K562 (cell line): ENCODE data around the gene ZNF689. TPM values are rescaled to one million over a fixed set of nuclear protein-coding genes. Genes with fewer than 3 reads are reported as not detected.

ENCODE experiments used
- ARHGAP35 ChIP-seq: fragments of 450-650 bp; IDR thresholded peaks from 2 replicates; pipeline ENCODE4 v1.6.1; 2018; ENCODE audit not compliant: partially characterized antibody
- BCL6 ChIP-seq: fragments of 250-450 bp; sonication (Bioruptor Pico); IDR thresholded peaks from 2 replicates; pipeline ENCODE4 v1.4.0; 2020
- ELF1 ChIP-seq: fragments of 200-800 bp; sonication (Bioruptor generic); IDR thresholded peaks from 2 replicates; pipeline ENCODE4 v1.6.1; 2016; ENCODE audit warnings: missing genetic modification characterization, missing compliant biosample characterization
- ELF2 ChIP-seq: fragments of 250-450 bp; sonication (Bioruptor Pico); IDR thresholded peaks from 2 replicates; pipeline ENCODE4 v1.5.0; 2021; ENCODE audit warnings: mild to moderate bottlenecking
- EP300 ChIP-seq: IDR thresholded peaks from 2 replicates; pipeline ENCODE4 v1.6.1; 2012; ENCODE audit warnings: low read length, improper control_type of control experiment
- FOXJ2 ChIP-seq: fragments of 200-800 bp; sonication (Bioruptor generic); IDR thresholded peaks from 2 replicates; pipeline ENCODE4 v1.6.1; 2016; ENCODE audit warnings: missing genetic modification characterization, missing compliant biosample characterization
- FUS ChIP-seq: fragments of 200-400 bp; formaldehyde crosslinking; optimal IDR thresholded peaks from 2 replicates; pipeline ENCODE3; 2017; ENCODE audit warnings: low read depth, low read length
- GATAD2B ChIP-seq: fragments of 450-650 bp; IDR thresholded peaks from 2 replicates; pipeline ENCODE4 v1.6.1; 2017; ENCODE audit warnings: mild to moderate bottlenecking, borderline replicate concordance
- HBP1 ChIP-seq: fragments of 450-650 bp; formaldehyde crosslinking; IDR thresholded peaks from 2 replicates; pipeline ENCODE4 v1.4.0; 2022; ENCODE audit warnings: missing genetic modification characterization
- HNRNPLL ChIP-seq: fragments of 200-400 bp; formaldehyde crosslinking; IDR thresholded peaks from 2 replicates; pipeline ENCODE4 v1.6.1; 2017; ENCODE audit warnings: low read length, low read depth, mild to moderate bottlenecking; ENCODE audit not compliant: poor library complexity, severe bottlenecking
- KAT2B ChIP-seq: IDR thresholded peaks from one replicate; pipeline ENCODE4 v1.6.1; 2012; ENCODE audit warnings: low read depth, mild to moderate bottlenecking, control low read depth, inconsistent platforms, low read length, moderate library complexity
- KDM1A ChIP-seq, 2 experiments: fragments of 450-650 bp; IDR thresholded peaks; 2 replicates each; pipeline ENCODE4 v1.6.1; 2016; ENCODE audit warnings: mild to moderate bottlenecking in 2 of 2
- MCM2 ChIP-seq: fragments of 450-650 bp; IDR thresholded peaks from 2 replicates; pipeline ENCODE4 v1.6.1; 2017; ENCODE audit warnings: low read depth, mild to moderate bottlenecking
- NFRKB ChIP-seq: fragments of 450-650 bp; IDR thresholded peaks from 2 replicates; pipeline ENCODE4 v1.6.1; 2016; ENCODE audit warnings: low read depth
- POLR2AphosphoS2 ChIP-seq: IDR thresholded peaks from 2 replicates; pipeline ENCODE4 v1.6.1; 2012; ENCODE audit warnings: low read length, improper control_type of control experiment
- POLR2AphosphoS5 ChIP-seq: IDR thresholded peaks from 2 replicates; pipeline ENCODE4 v1.6.1; 2011; ENCODE audit warnings: mild to moderate bottlenecking, low read depth, low read length, moderate library complexity; ENCODE audit not compliant: control insufficient read depth, insufficient read depth
- PRDM10 ChIP-seq: fragments of 450-650 bp; IDR thresholded peaks from 2 replicates; pipeline ENCODE4 v1.6.1; 2018; ENCODE audit not compliant: partially characterized antibody
- PRPF4 ChIP-seq: fragments of 200-400 bp; formaldehyde crosslinking; IDR thresholded peaks from one replicate; pipeline ENCODE4 v1.6.1; 2017; ENCODE audit warnings: low read length, low read depth, mild to moderate bottlenecking; ENCODE audit not compliant: insufficient read depth, poor library complexity, severe bottlenecking
- RB1 ChIP-seq: fragments of 450-650 bp; IDR thresholded peaks from 2 replicates; pipeline ENCODE4 v1.6.1; 2017; ENCODE audit warnings: low read depth, mild to moderate bottlenecking
- SNRNP70 ChIP-seq: fragments of 200-400 bp; formaldehyde crosslinking; optimal IDR thresholded peaks from 2 replicates; pipeline ENCODE3; 2017; ENCODE audit warnings: low read depth, low read length
- SREBF2 ChIP-seq: sonication (generic); formaldehyde crosslinking; IDR thresholded peaks from 2 replicates; pipeline ENCODE4 v1.4.0; 2020; ENCODE audit warnings: mild to moderate bottlenecking, missing genetic modification reagents
- SUPT5H ChIP-seq: fragments of 450-650 bp; IDR thresholded peaks from 2 replicates; pipeline ENCODE4 v1.6.1; 2016
- TCF7L2 ChIP-seq: fragments of 150-350 bp; IDR thresholded peaks from 2 replicates; pipeline ENCODE4 v1.6.1; 2016; ENCODE audit warnings: low read depth, mild to moderate bottlenecking, low read length, moderate library complexity
- XRCC3 ChIP-seq: fragments of 450-650 bp; IDR thresholded peaks from 2 replicates; pipeline ENCODE4 v1.6.1; 2017; ENCODE audit warnings: mild to moderate bottlenecking, moderate library complexity
- ZNF121 ChIP-seq: sonication (generic); formaldehyde crosslinking; conservative IDR thresholded peaks from 2 replicates; pipeline ENCODE4 v1.8.0; 2022; ENCODE audit warnings: missing genetic modification reagents
- ZNF232 ChIP-seq: sonication (generic); formaldehyde crosslinking; IDR thresholded peaks from 2 replicates; pipeline ENCODE4 v1.8.0; 2022; ENCODE audit warnings: mild to moderate bottlenecking, missing genetic modification reagents
- ZNF766 ChIP-seq: fragments of 200-800 bp; sonication (Bioruptor generic); conservative IDR thresholded peaks from 2 replicates; pipeline ENCODE4 v1.6.1; 2016; ENCODE audit warnings: missing genetic modification characterization, missing compliant biosample characterization
- polyA plus RNA-seq, 8 experiments: library from polyadenylated mRNA; depleted of rRNA in 4 of 8; stranded (reverse) in 5 of 8; unstranded in 3 of 8; fragments of >200 nt; fragmentation: Nextera tagmentation in 2 of 8; fragmentation: Illumina TruSeq in 1 of 8; extraction: Ambion mirVana in 2 of 8; extraction: Trizol in 1 of 8; gene quantifications; 2 replicates each; pipeline versions ENCODE4 v1.2.1 to v1.2.3, GENCODE V29; 2011 to 2014; ENCODE audit warnings: inconsistent platforms in 1 of 8, missing spikeins in 1 of 8
- total RNA-seq, 7 experiments: library from RNA; depleted of rRNA in 6 of 7; stranded (reverse); fragments of >200 nt in 6 of 7; fragmentation: Illumina TruSeq in 2 of 7; extraction: Trizol in 2 of 7; gene quantifications; 2 replicates each; pipeline versions ENCODE4 v1.2.1 to v1.2.3, GENCODE V29; 2011 to 2021; ENCODE audit warnings: low replicate concordance in 1 of 7

Gene ZNF689
- total and polyA plus RNA-seq, 9 of the 15 experiments (the other 6 are each of a cell fraction or from before 2014, with no cell fraction given), result 5.4 to 15.4 (median 10.8) TPM

DNA sequence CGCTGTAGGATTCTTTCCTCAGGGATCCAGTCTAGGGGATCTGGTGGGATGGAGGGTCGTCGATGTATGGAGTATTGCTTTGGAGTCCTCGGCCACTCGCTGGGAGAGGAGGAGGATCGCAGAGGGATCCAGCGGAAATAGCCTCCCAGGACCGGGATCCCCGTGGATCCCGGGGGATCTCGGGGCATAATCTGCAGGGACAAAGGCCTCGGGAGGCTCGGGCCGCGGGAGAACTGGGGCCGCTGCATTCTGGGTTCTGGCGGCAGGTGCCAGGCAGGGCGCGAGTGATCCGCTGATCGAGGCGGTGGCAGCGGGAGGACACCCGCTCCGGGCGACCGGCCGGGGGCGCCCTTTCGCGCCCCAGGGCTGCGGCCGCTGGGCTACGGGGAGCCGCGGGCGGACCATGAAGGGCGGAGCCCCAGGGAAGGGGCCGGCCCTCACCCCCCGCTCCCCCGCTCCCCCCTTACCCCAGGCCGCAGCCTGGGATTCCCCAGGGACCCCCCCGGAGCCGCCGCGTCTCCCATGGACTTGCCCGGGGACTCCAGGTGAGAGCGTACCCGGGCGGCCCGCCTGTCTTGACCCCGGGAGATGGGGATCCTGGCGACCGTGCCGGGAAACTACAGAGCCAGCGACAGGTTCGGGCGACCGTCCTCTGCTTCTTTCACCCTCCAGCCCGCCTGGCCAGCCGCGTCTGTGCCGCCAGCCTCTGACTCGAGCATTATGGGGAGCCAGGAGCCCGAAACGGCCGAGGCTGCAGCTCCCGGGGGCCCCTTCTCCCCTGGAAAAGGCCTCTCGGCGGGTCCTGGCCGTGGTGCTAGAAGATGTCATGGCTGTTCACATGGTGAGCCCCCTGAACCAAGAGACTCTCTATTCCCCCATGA is 41.2 kb upstream of the ZNF689 start (continued):
- TF ChIP-seq SREBF2 (CRISPR knock-in tag) (no peak), POLR2AphosphoS2 (no peak), PRPF4 (no peak), PRDM10 (no peak), RB1 (peak; percentile 99), MCM2 (no peak), FOXJ2 (tag) (no peak), ELF2 (CRISPR knock-in tag) (no peak), GATAD2B (no peak), ZNF766 (no peak), HNRNPLL (no peak), KAT2B (no peak), ZNF121 (no peak), BCL6 (CRISPR knock-in tag) (no peak), FUS (no peak), TCF7L2 (no peak), XRCC3 (no peak), ARHGAP35 (no peak), SNRNP70 (no peak), SUPT5H (peak; percentile 62; the same call in 1 of the 2 replicates), ZNF232 (CRISPR knock-in tag) (no peak), POLR2AphosphoS5 (no peak), HBP1 (CRISPR knock-in tag) (0 out of 2 replicates have a peak, but pooled peaks have one; percentile 33), ELF1 (tag) (no peak), KDM1A (IDR thresholded peaks at IDR 0.05) (no peak), EP300 (no peak), NFRKB (no peak)
